ENCODE data around the gene MTHFS. TPM values are rescaled to one million over a fixed set of nuclear protein-coding genes. Genes with fewer than 3 reads are reported as not detected.

MTHFS gene
- polyA plus RNA-seq, 1 donor (not counting 4 experiments of a cell fraction or from before 2014, with no cell fraction given) = 33.8 TPM

DNA sequence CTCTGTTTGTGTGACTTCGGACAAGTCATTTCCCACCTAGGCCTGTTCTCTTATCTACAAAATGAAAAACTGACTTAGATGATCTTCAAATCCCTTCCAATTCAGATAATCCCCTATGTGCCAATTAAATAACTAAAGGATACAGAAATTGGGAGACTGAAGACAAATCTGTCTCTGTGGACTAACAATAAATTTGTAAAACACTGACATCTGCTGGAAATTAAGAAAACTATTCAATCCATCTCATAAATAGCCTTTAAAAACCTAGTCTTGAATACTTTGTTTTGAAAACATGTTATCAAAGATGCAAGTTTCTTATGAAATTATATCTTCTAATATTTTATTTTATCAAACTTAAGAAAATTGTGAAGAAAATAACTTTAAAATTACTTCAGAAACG lies 38.3 kb downstream of the MTHFS start:
- no peaks in the 10 kb centered on the region for H3K79me2 ChIP-seq (ENCODE audit: control insufficient read depth, insufficient read depth, low read length)
- TF ChIP-seq, protein P1, sequence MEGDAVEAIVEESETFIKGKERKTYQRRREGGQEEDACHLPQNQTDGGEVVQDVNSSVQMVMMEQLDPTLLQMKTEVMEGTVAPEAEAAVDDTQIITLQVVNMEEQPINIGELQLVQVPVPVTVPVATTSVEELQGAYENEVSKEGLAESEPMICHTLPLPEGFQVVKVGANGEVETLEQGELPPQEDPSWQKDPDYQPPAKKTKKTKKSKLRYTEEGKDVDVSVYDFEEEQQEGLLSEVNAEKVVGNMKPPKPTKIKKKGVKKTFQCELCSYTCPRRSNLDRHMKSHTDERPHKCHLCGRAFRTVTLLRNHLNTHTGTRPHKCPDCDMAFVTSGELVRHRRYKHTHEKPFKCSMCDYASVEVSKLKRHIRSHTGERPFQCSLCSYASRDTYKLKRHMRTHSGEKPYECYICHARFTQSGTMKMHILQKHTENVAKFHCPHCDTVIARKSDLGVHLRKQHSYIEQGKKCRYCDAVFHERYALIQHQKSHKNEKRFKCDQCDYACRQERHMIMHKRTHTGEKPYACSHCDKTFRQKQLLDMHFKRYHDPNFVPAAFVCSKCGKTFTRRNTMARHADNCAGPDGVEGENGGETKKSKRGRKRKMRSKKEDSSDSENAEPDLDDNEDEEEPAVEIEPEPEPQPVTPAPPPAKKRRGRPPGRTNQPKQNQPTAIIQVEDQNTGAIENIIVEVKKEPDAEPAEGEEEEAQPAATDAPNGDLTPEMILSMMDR (optimal IDR thresholded peaks at IDR 0.05 in 1 of 3, IDR thresholded peaks at IDR 0.05 in 1 of 3, conservative IDR thresholded peaks at IDR 0.05 in 1 of 3; ENCODE audit: extremely low read depth in 1 of 3, insufficient read depth in 2 of 3, low read length in 3 of 3) = no peak
- TF ChIP-seq EZH2 (IDR thresholded peaks at IDR 0.05; ENCODE audit: low read length) = no peak
- H3K9me3 ChIP-seq (ENCODE audit: control insufficient read depth, low read depth, low read length) = no peaks in the 10 kb centered on the region
- H3K4me3 ChIP-seq (ENCODE audit: control insufficient read depth in 2 of 3, extremely low read depth in 1 of 3, insufficient read depth in 2 of 3, low read depth in 1 of 3, low read length in 3 of 3) = no peak overlapping the region
- H3K9me1 ChIP-seq (ENCODE audit: control insufficient read depth, extremely low read depth, insufficient read depth, low read length) = no peaks in the 10 kb centered on the region
- H3K4me2 ChIP-seq (ENCODE audit: control insufficient read depth, extremely low read depth, insufficient read depth, low read depth, low read length) = no peak overlapping the region
- H3K4me1 ChIP-seq (ENCODE audit: control insufficient read depth, extremely low read depth, insufficient read depth, low read length) = peaks cover 3% of the 10 kb centered on the region
- FAIRE-seq (no peak), DNase-seq (ENCODE audit: low read depth, low spot score) (no peak)
- dilution Hi-C loops (cut with MboI; ENCODE audit: extremely low pct_ligation_motif_present, low sequenced_read_pairs) = no loop called here
- H4K20me1 ChIP-seq (ENCODE audit: control insufficient read depth, extremely low read depth, insufficient read depth, low read length) = no peaks in the 10 kb centered on the region
- H3K9ac ChIP-seq (ENCODE audit: control insufficient read depth, extremely low read depth, insufficient read depth, low read length) = no peak overlapping the region
- no peaks in the 10 kb centered on the region for H3K27me3 ChIP-seq (ENCODE audit: control insufficient read depth, extremely low read depth, insufficient read depth, low read length)
- H2AFZ ChIP-seq (ENCODE audit: control insufficient read depth, low read length) = no peak overlapping the region
- H3K36me3 ChIP-seq (ENCODE audit: control insufficient read depth in 2 of 2, extremely low read depth in 1 of 2, insufficient read depth in 2 of 2, low read length in 2 of 2) = peaks cover 0 to 5% of the 10 kb centered on the region in 2 experiments
- no peak overlapping the region for H3K27ac ChIP-seq (ENCODE audit: control insufficient read depth, insufficient read depth, low read length)

DNA sequence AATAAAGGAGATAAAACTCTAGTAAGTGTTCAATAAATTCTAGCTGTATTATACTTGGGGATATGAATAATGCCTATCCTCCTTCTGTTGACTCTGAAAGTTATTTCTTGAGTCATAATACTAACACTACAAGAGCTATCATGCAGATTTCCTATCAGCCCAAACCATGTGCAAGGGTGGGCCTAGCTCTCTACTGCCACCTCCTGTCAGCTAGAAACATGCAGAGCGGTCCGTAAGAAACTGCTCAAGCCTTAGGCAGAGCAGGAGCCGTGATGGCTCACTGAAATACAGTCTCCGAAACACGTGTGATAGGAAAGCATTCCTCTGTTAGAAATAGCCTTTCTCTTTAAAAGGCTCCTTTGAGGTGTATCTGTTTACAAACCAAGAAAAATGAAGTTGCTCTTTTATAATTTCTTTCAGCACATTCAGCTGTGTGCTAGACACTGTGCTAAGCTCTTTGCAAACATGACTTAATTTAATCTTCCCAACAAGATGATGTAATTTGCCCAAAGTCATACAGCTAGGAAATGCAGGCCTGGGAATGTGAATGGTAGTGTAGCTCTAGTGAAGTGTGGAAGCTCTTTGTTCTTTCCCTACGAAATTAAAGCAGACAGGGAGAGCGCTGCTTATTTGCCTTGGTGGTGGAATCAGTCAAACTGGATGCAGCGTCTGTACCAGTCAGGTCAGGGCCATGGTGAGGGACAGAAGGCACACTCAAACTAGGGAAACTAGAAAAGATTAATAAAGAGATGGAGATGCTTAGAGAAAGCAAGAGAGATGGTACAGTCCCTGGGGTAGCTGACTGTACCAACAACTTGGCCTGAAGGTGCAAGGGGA lies 43.1 kb downstream of the MTHFS start:
- dilution Hi-C loops (cut with MboI; ENCODE audit: extremely low pct_ligation_motif_present, low sequenced_read_pairs) = no loop called here
- no peak for TF ChIP-seq EZH2 (IDR thresholded peaks at IDR 0.05; ENCODE audit: low read length)
- TF ChIP-seq, protein P1 (optimal IDR thresholded peaks at IDR 0.05 in 1 of 3, IDR thresholded peaks at IDR 0.05 in 1 of 3, conservative IDR thresholded peaks at IDR 0.05 in 1 of 3; ENCODE audit: extremely low read depth in 1 of 3, insufficient read depth in 2 of 3, low read length in 3 of 3) = peak; percentile 95 to 99 (median 97)
- no peak overlapping the region for H3K27ac ChIP-seq (ENCODE audit: control insufficient read depth, insufficient read depth, low read length)

More for the DNA sequence above, 43.1 kb downstream of the MTHFS start:
- Histone ChIP-seq H3K36me3 (ENCODE audit: control insufficient read depth in 2 of 2, extremely low read depth in 1 of 2, insufficient read depth in 2 of 2, low read length in 2 of 2) (peaks cover 1 to 5% of the 10 kb centered on the region in 2 experiments), H3K4me2 (ENCODE audit: control insufficient read depth, extremely low read depth, insufficient read depth, low read depth, low read length) (no peak overlapping the region), H3K79me2 (ENCODE audit: control insufficient read depth, insufficient read depth, low read length) (no peaks in the 10 kb centered on the region), H4K20me1 (ENCODE audit: control insufficient read depth, extremely low read depth, insufficient read depth, low read length) (no peaks in the 10 kb centered on the region), H3K9me1 (ENCODE audit: control insufficient read depth, extremely low read depth, insufficient read depth, low read length) (peaks cover 3% of the 10 kb centered on the region), H3K27me3 (ENCODE audit: control insufficient read depth, extremely low read depth, insufficient read depth, low read length) (no peaks in the 10 kb centered on the region), H3K4me1 (ENCODE audit: control insufficient read depth, extremely low read depth, insufficient read depth, low read length) (peaks cover 4% of the 10 kb centered on the region), H3K9ac (ENCODE audit: control insufficient read depth, extremely low read depth, insufficient read depth, low read length) (no peak overlapping the region), H3K9me3 (ENCODE audit: control insufficient read depth, low read depth, low read length) (no peaks in the 10 kb centered on the region), H2AFZ (ENCODE audit: control insufficient read depth, low read length) (no peak overlapping the region), H3K4me3 (ENCODE audit: control insufficient read depth in 2 of 3, extremely low read depth in 1 of 3, insufficient read depth in 2 of 3, low read depth in 1 of 3, low read length in 3 of 3) (no peak overlapping the region)
- FAIRE-seq (peak; percentile 86), DNase-seq (ENCODE audit: low read depth, low spot score) (peak; percentile 57)
